Measurements from ENCODE around the gene CMC1.

GRCh38 chr3:28267984-28268849 lies 26.8 kb downstream of the CMC1 start:
- TF ChIP-seq EZH2 (IDR thresholded peaks at IDR 0.05): no peak
- TF ChIP-seq FOXP2 (optimal IDR thresholded peaks at IDR 0.05; ENCODE audit: control extremely low read depth, extremely low read length, insufficient read depth): no peak
- no peak for TF ChIP-seq POLR2AphosphoS5 (IDR thresholded peaks at IDR 0.05; ENCODE audit: borderline replicate concordance, low read depth, low read length)
